HG03159 (cell line): ENCODE measurements around the gene POLR2F.

Experiments used
- ATAC-seq: cut with Tn5 transposase; IDR thresholded peaks from one replicate; pipeline ENCODE4 v1.9.1; 2021; ENCODE audit warnings: mild to moderate bottlenecking, moderate library complexity; ENCODE audit not compliant: unreplicated experiment

The POLR2F gene

GRCh38 chr22:37999236-37999635, 45.7 kb downstream of the POLR2F start:
- no peak for ATAC-seq

GRCh38 chr22:37999640-38000272, 46.3 kb downstream of the POLR2F start:
- ATAC-seq: no peak

GRCh38 chr22:38005943-38006342, 52.4 kb downstream of the POLR2F start:
- no peak for ATAC-seq

- no peak for ATAC-seq
Observed at GRCh38 chr22:38006906-38007305, 53.4 kb downstream of the POLR2F start.

GRCh38 chr22:38007330-38007902, 53.9 kb downstream of the POLR2F start:
- no peak for ATAC-seq

GRCh38 chr22:38009000-38009806, 55.7 kb downstream of the POLR2F start:
- no peak for ATAC-seq

GRCh38 chr22:38012604-38013072, 59.1 kb downstream of the POLR2F start:
- ATAC-seq: no peak

GRCh38 chr22:38014083-38014482, 60.6 kb downstream of the POLR2F start:
- no peak for ATAC-seq

- ATAC-seq: no peak
Observed at GRCh38 chr22:38016182-38017151, 63.0 kb downstream of the POLR2F start.

GRCh38 chr22:38017272-38017920, 63.9 kb downstream of the POLR2F start:
- no peak for ATAC-seq

GRCh38 chr22:38017939-38018885, 64.7 kb downstream of the POLR2F start:
- ATAC-seq: no peak
